Keratinocyte (primary cell): ENCODE data around the gene OXCT1. TPM values are rescaled to one million over a fixed set of nuclear protein-coding genes. Genes with fewer than 3 reads are reported as not detected.

Experiments
- DNase-seq: peaks from one replicate; pipeline ENCODE4 v3.0.0-alpha.2; 2011; ENCODE audit warnings: low read depth, missing footprints, low spot score
- FAIRE-seq: peaks from 2 replicates; lab custom pipeline; 2011; peaks lifted over from hg19 to GRCh38; lab: Jason Lieb, UNC
- H2AFZ ChIP-seq: 2 replicates; pipeline ENCODE4 v1.6.0; 2012; ENCODE audit warnings: low read length, control low read depth, inconsistent platforms; ENCODE audit not compliant: control insufficient read depth
- H3K27ac ChIP-seq: 2 replicates; pipeline ENCODE4 v1.5.1; 2011; ENCODE audit warnings: low read length; ENCODE audit not compliant: control insufficient read depth, insufficient read depth
- H3K27me3 ChIP-seq: 3 replicates; pipeline ENCODE4 v1.6.0; 2011; ENCODE audit warnings: low read length; ENCODE audit not compliant: control insufficient read depth, insufficient read depth; ENCODE audit errors: extremely low read depth
- H3K36me3 ChIP-seq, 2 experiments: 2 replicates in 1 of 2; 3 replicates in 1 of 2; pipeline ENCODE4 v1.5.1; 2011; ENCODE audit warnings: low read length in 2 of 2, mild to moderate bottlenecking in 1 of 2; ENCODE audit not compliant: control insufficient read depth in 2 of 2, insufficient read depth in 2 of 2; ENCODE audit errors: extremely low read depth in 1 of 2
- H3K4me1 ChIP-seq: 3 replicates; pipeline ENCODE4 v1.5.1; 2011; ENCODE audit warnings: low read length; ENCODE audit not compliant: control insufficient read depth, insufficient read depth; ENCODE audit errors: extremely low read depth
- H3K4me2 ChIP-seq: 3 replicates; pipeline ENCODE4 v1.6.0; 2011; ENCODE audit warnings: low read depth, low read length; ENCODE audit not compliant: control insufficient read depth, insufficient read depth; ENCODE audit errors: extremely low read depth
- H3K4me3 ChIP-seq, 3 experiments: fragments of 200-600 bp in 1 of 3; sonication (generic) in 1 of 3; 2 replicates in 2 of 3; 3 replicates in 1 of 3; pipeline ENCODE4 v1.5.1; 2011 to 2016; ENCODE audit warnings: low read length in 3 of 3, mild to moderate bottlenecking in 3 of 3, control low read depth in 2 of 3, inconsistent platforms in 1 of 3, low read depth in 1 of 3, mixed read lengths in 1 of 3, mixed run types in 1 of 3, moderate library complexity in 1 of 3; ENCODE audit not compliant: control insufficient read depth in 2 of 3, insufficient read depth in 2 of 3; ENCODE audit errors: extremely low read depth in 1 of 3
- H3K79me2 ChIP-seq: 2 replicates; pipeline ENCODE4 v1.6.0; 2012; ENCODE audit warnings: low read length; ENCODE audit not compliant: control insufficient read depth, insufficient read depth
- H3K9ac ChIP-seq: 3 replicates; pipeline ENCODE4 v1.6.0; 2011; ENCODE audit warnings: low read length; ENCODE audit not compliant: control insufficient read depth, insufficient read depth; ENCODE audit errors: extremely low read depth
- H3K9me1 ChIP-seq: 3 replicates; pipeline ENCODE4 v1.6.0; 2011; ENCODE audit warnings: low read length; ENCODE audit not compliant: control insufficient read depth, insufficient read depth; ENCODE audit errors: extremely low read depth
- H3K9me3 ChIP-seq: 2 replicates; pipeline ENCODE4 v1.5.1; 2012; ENCODE audit warnings: low read depth, low read length; ENCODE audit not compliant: control insufficient read depth
- H4K20me1 ChIP-seq: 3 replicates; pipeline ENCODE4 v1.6.0; 2011; ENCODE audit warnings: low read length; ENCODE audit not compliant: control insufficient read depth, insufficient read depth; ENCODE audit errors: extremely low read depth
- CTCF ChIP-seq, 3 experiments: IDR thresholded peaks in 1 of 3; conservative IDR thresholded peaks in 1 of 3; optimal IDR thresholded peaks in 1 of 3; 2 replicates in 2 of 3; 3 replicates in 1 of 3; pipeline versions ENCODE3 to v1.5.1; 2011; ENCODE audit warnings: low read length in 3 of 3, mild to moderate bottlenecking in 3 of 3, moderate library complexity in 2 of 3, control low read depth in 1 of 3, inconsistent platforms in 1 of 3; ENCODE audit not compliant: insufficient read depth in 2 of 3; ENCODE audit errors: extremely low read depth in 1 of 3
- EZH2 ChIP-seq: IDR thresholded peaks from one replicate; pipeline ENCODE4 v1.6.1; 2012; ENCODE audit warnings: inconsistent platforms, mild to moderate bottlenecking, low read length, moderate library complexity
- dilution Hi-C: fragments of 300-500 bp; cut with MboI; formaldehyde crosslinking; loops from one replicate; pipeline ENCODE4 v1.7.0; 2020; ENCODE audit warnings: low sequenced_read_pairs; ENCODE audit not compliant: extremely low pct_ligation_motif_present
- polyA plus RNA-seq, 5 experiments: library from polyadenylated mRNA; depleted of rRNA in 3 of 5; stranded (reverse) in 3 of 5; stranded (forward) in 1 of 5; unstranded in 1 of 5; fragments of >200 nt; gene quantifications; 1 replicate in 1 of 5; 2 replicates in 3 of 5; 3 replicates in 1 of 5; pipeline versions ENCODE4 v1.2.1 to v1.2.3, GENCODE V29; 2011 to 2012; ENCODE audit warnings: missing spikeins in 2 of 5, low read depth in 1 of 5, low replicate concordance in 1 of 5

The OXCT1 gene
- polyA plus RNA-seq, 1 donor (not counting 4 experiments of a cell fraction or from before 2014, with no cell fraction given) = 34.0 TPM

- Histone ChIP-seq H3K27ac (no peak overlapping the region), H3K9me3 (no peaks in the 10 kb centered on the region), H4K20me1 (no peaks in the 10 kb centered on the region), H3K36me3 (no peaks in the 10 kb centered on the region), H3K4me2 (no peak overlapping the region), H3K9me1 (no peaks in the 10 kb centered on the region), H3K27me3 (no peaks in the 10 kb centered on the region), H3K79me2 (no peaks in the 10 kb centered on the region), H3K4me1 (peaks cover 6% of the 10 kb centered on the region), H2AFZ (no peak overlapping the region), H3K9ac (no peak overlapping the region), H3K4me3 (no peak overlapping the region)
- dilution Hi-C loops = no loop called here
- TF ChIP-seq EZH2 = no peak
- TF ChIP-seq CTCF (optimal IDR thresholded peaks at IDR 0.05 in 1 of 3, IDR thresholded peaks at IDR 0.05 in 1 of 3, conservative IDR thresholded peaks at IDR 0.05 in 1 of 3; ENCODE audit: extremely low read depth in 1 of 3, insufficient read depth in 2 of 3, low read length in 3 of 3) = no peak
- DNase-seq (no peak), FAIRE-seq (no peak)
These were observed 4.9 kb upstream of the OXCT1 start for GRCh38 chr5:41875121-41875520.

- no peak for DNase-seq
- dilution Hi-C loops = no loop called here
- FAIRE-seq = no peak
These were observed 4.4 kb upstream of the OXCT1 start for GRCh38 chr5:41874512-41875060.

More at GRCh38 chr5:41874512-41875060, 4.4 kb upstream of the OXCT1 start:
- H3K36me3 ChIP-seq = no peaks in the 10 kb centered on the region
- H3K4me2 ChIP-seq = no peak overlapping the region
- no peak overlapping the region for H2AFZ ChIP-seq
- H3K4me1 ChIP-seq = peaks cover 6% of the 10 kb centered on the region
- TF ChIP-seq CTCF (optimal IDR thresholded peaks at IDR 0.05 in 1 of 3, IDR thresholded peaks at IDR 0.05 in 1 of 3, conservative IDR thresholded peaks at IDR 0.05 in 1 of 3; ENCODE audit: extremely low read depth in 1 of 3, insufficient read depth in 2 of 3, low read length in 3 of 3) (no peak), EZH2 (no peak)
- no peak overlapping the region for H3K9ac ChIP-seq
- no peak overlapping the region for H3K27ac ChIP-seq
- H3K4me3 ChIP-seq = no peak overlapping the region
- no peaks in the 10 kb centered on the region for H4K20me1 ChIP-seq
- no peaks in the 10 kb centered on the region for H3K27me3 ChIP-seq
- no peaks in the 10 kb centered on the region for H3K9me1 ChIP-seq
- H3K79me2 ChIP-seq = no peaks in the 10 kb centered on the region
- no peaks in the 10 kb centered on the region for H3K9me3 ChIP-seq
